HL-60 (cell line): Measurements from ENCODE around the gene POLG.

Experiments
- CTCF ChIP-seq: IDR thresholded peaks from one replicate; pipeline ENCODE4 v1.5.1; 2011; ENCODE audit warnings: low read length, control low read depth, inconsistent platforms; ENCODE audit not compliant: insufficient read depth
- GABPA ChIP-seq: IDR thresholded peaks from 2 replicates; pipeline ENCODE4 v1.6.1; 2012; ENCODE audit warnings: low read depth
- POLR2AphosphoS5 ChIP-seq: IDR thresholded peaks from 2 replicates; pipeline ENCODE4 v1.6.1; 2012; ENCODE audit warnings: low read depth

- no peak for TF ChIP-seq POLR2AphosphoS5
- TF ChIP-seq CTCF, result no peak
- TF ChIP-seq GABPA, result no peak
These were observed 43.2 kb upstream of the POLG start for GRCh38 chr15:89377842-89378295.
